ENCODE data around the gene CLOCK.

The CLOCK gene

GRCh38 chr4:55458164-55458563 is 88.5 kb downstream of the CLOCK start:
- Histone ChIP-seq H3K4me1 (ENCODE audit: insufficient read depth, insufficient read length) (no peaks in the 10 kb centered on the region), H3K4me3 (ENCODE audit: insufficient read length, low read depth) (no peak overlapping the region), H3K27me3 (ENCODE audit: insufficient read depth, insufficient read length) (no peaks in the 10 kb centered on the region), H3K9ac (ENCODE audit: insufficient read length, low read depth) (no peak overlapping the region), H3K9me3 (ENCODE audit: insufficient read depth, low read length) (no peaks in the 10 kb centered on the region), H3K36me3 (ENCODE audit: insufficient read depth, insufficient read length, low read length) (peaks cover 11% of the 10 kb centered on the region)
- TF ChIP-seq SUZ12 (IDR thresholded peaks at IDR 0.05; ENCODE audit: extremely low read depth, insufficient read depth, insufficient read length) (no peak), YY1 (IDR thresholded peaks at IDR 0.05; ENCODE audit: insufficient read depth, insufficient read length) (no peak), ZNF274 (IDR thresholded peaks at IDR 0.05; ENCODE audit: low read depth, low read length) (no peak)
- DNase-seq (ENCODE audit: low read depth, low spot score) = no peak

- H3K27me3 ChIP-seq (ENCODE audit: insufficient read depth, insufficient read length) = no peaks in the 10 kb centered on the region
- DNase-seq (ENCODE audit: low read depth, low spot score) = no peak
- H3K4me1 ChIP-seq (ENCODE audit: insufficient read depth, insufficient read length) = no peaks in the 10 kb centered on the region
- H3K9me3 ChIP-seq (ENCODE audit: insufficient read depth, low read length) = no peaks in the 10 kb centered on the region
- H3K4me3 ChIP-seq (ENCODE audit: insufficient read length, low read depth) = no peak overlapping the region
- no peak for TF ChIP-seq SUZ12 (IDR thresholded peaks at IDR 0.05; ENCODE audit: extremely low read depth, insufficient read depth, insufficient read length)
- TF ChIP-seq ZNF274 (IDR thresholded peaks at IDR 0.05; ENCODE audit: low read depth, low read length) = no peak
- TF ChIP-seq YY1 (IDR thresholded peaks at IDR 0.05; ENCODE audit: insufficient read depth, insufficient read length) = no peak
- H3K36me3 ChIP-seq (ENCODE audit: insufficient read depth, insufficient read length, low read length) = peaks cover 30% of the 10 kb centered on the region
- H3K9ac ChIP-seq (ENCODE audit: insufficient read length, low read depth) = no peak overlapping the region
These were observed 96.1 kb downstream of the CLOCK start for GRCh38 chr4:55450566-55450965.

DNA sequence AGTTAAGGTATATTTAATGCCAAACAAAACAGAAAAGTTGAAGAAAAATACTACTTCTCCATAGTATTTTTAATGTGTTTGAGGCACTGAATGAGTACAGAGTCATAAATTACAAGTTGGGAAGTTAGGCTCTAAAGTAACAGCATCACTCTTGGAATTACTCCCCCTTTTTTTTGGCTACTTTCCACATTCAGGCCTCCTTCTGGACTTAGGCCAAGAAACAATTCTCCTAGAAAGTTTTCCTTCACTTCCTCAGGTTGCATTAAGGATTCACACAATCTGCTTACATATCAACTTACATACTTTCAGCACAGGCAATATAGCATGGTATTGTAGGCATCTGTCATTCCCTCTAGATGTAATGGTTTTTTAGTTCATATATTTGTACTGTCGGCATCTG is 98.9 kb downstream of the CLOCK start:
- DNase-seq (ENCODE audit: low read depth, low spot score) = no peak
- H3K9ac ChIP-seq (ENCODE audit: insufficient read length, low read depth) = no peak overlapping the region
- no peaks in the 10 kb centered on the region for H3K4me1 ChIP-seq (ENCODE audit: insufficient read depth, insufficient read length)
- no peaks in the 10 kb centered on the region for H3K9me3 ChIP-seq (ENCODE audit: insufficient read depth, low read length)
- no peaks in the 10 kb centered on the region for H3K27me3 ChIP-seq (ENCODE audit: insufficient read depth, insufficient read length)
- peaks cover 34% of the 10 kb centered on the region for H3K36me3 ChIP-seq (ENCODE audit: insufficient read depth, insufficient read length, low read length)
- H3K4me3 ChIP-seq (ENCODE audit: insufficient read length, low read depth) = no peak overlapping the region
- TF ChIP-seq ZNF274 (IDR thresholded peaks at IDR 0.05; ENCODE audit: low read depth, low read length) = no peak
- no peak for TF ChIP-seq SUZ12 (IDR thresholded peaks at IDR 0.05; ENCODE audit: extremely low read depth, insufficient read depth, insufficient read length)
- no peak for TF ChIP-seq YY1 (IDR thresholded peaks at IDR 0.05; ENCODE audit: insufficient read depth, insufficient read length)

GRCh38 chr4:55447108-55447708 is 99.5 kb downstream of the CLOCK start:
- no peaks in the 10 kb centered on the region for H3K9me3 ChIP-seq (ENCODE audit: insufficient read depth, low read length)
- no peak overlapping the region for H3K9ac ChIP-seq (ENCODE audit: insufficient read length, low read depth)
- TF ChIP-seq ZNF274 (IDR thresholded peaks at IDR 0.05; ENCODE audit: low read depth, low read length) = no peak
- DNase-seq (ENCODE audit: low read depth, low spot score) = no peak
- H3K27me3 ChIP-seq (ENCODE audit: insufficient read depth, insufficient read length) = no peaks in the 10 kb centered on the region
- peaks cover 37% of the 10 kb centered on the region for H3K36me3 ChIP-seq (ENCODE audit: insufficient read depth, insufficient read length, low read length)
- H3K4me1 ChIP-seq (ENCODE audit: insufficient read depth, insufficient read length) = no peaks in the 10 kb centered on the region
- no peak overlapping the region for H3K4me3 ChIP-seq (ENCODE audit: insufficient read length, low read depth)

DNA sequence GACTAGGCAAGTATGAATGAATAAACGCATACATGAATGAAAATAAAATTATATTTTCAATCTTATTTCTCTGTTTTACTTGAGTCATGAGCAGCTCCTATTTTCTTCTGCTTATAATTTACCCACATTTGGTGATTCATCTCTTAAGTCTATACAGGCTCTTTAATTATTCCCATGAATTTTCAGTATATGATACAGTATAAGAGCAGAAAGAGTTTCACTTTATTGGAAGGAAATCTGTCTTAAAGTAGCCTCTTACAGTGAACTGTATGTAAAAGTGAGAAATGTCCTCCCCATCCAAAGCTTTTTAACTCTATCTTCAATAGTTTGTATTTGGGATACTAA is 100.2 kb downstream of the CLOCK start:
- DNase-seq (ENCODE audit: low read depth, low spot score) = no peak
- Histone ChIP-seq H3K4me1 (ENCODE audit: insufficient read depth, insufficient read length) (no peaks in the 10 kb centered on the region), H3K27me3 (ENCODE audit: insufficient read depth, insufficient read length) (no peaks in the 10 kb centered on the region), H3K9ac (ENCODE audit: insufficient read length, low read depth) (no peak overlapping the region), H3K36me3 (ENCODE audit: insufficient read depth, insufficient read length, low read length) (peaks cover 31% of the 10 kb centered on the region), H3K4me3 (ENCODE audit: insufficient read length, low read depth) (no peak overlapping the region), H3K9me3 (ENCODE audit: insufficient read depth, low read length) (no peaks in the 10 kb centered on the region)
- no peak for TF ChIP-seq ZNF274 (IDR thresholded peaks at IDR 0.05; ENCODE audit: low read depth, low read length)
- no peak for TF ChIP-seq YY1 (IDR thresholded peaks at IDR 0.05; ENCODE audit: insufficient read depth, insufficient read length)

GRCh38 chr4:55445921-55446577 is 100.7 kb downstream of the CLOCK start:
- H3K9ac ChIP-seq (ENCODE audit: insufficient read length, low read depth) = no peak overlapping the region
- no peak overlapping the region for H3K4me3 ChIP-seq (ENCODE audit: insufficient read length, low read depth)
- H3K36me3 ChIP-seq (ENCODE audit: insufficient read depth, insufficient read length, low read length) = peaks cover 31% of the 10 kb centered on the region
- H3K9me3 ChIP-seq (ENCODE audit: insufficient read depth, low read length) = no peaks in the 10 kb centered on the region
- H3K4me1 ChIP-seq (ENCODE audit: insufficient read depth, insufficient read length) = no peaks in the 10 kb centered on the region
- DNase-seq (ENCODE audit: low read depth, low spot score) = no peak
- no peak for TF ChIP-seq ZNF274 (IDR thresholded peaks at IDR 0.05; ENCODE audit: low read depth, low read length)
- TF ChIP-seq SUZ12 (IDR thresholded peaks at IDR 0.05; ENCODE audit: extremely low read depth, insufficient read depth, insufficient read length) = no peak
- TF ChIP-seq YY1 (IDR thresholded peaks at IDR 0.05; ENCODE audit: insufficient read depth, insufficient read length) = no peak
- H3K27me3 ChIP-seq (ENCODE audit: insufficient read depth, insufficient read length) = no peaks in the 10 kb centered on the region

DNA sequence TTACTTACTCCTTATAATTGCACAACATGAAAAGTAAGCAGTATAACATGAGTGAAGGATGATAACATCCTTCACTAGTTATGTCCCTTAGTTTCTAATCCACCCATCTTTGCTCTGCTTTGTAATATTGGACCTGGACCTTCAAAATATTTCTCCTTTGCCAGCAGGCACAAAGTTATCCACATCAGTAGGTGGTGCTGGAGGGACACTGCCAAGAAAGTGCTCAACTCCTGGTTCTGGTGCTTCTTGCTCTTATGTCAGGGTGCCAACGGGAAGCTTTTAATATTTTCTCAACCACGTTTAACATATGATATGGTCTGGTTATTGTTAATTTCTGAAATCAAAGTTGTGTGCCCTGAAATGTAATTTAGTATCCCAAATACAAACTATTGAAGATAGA is 101.9 kb downstream of the CLOCK start:
- Histone ChIP-seq H3K9me3 (ENCODE audit: insufficient read depth, low read length) (no peaks in the 10 kb centered on the region), H3K4me3 (ENCODE audit: insufficient read length, low read depth) (no peak overlapping the region), H3K9ac (ENCODE audit: insufficient read length, low read depth) (no peak overlapping the region), H3K27me3 (ENCODE audit: insufficient read depth, insufficient read length) (no peaks in the 10 kb centered on the region), H3K36me3 (ENCODE audit: insufficient read depth, insufficient read length, low read length) (peaks cover 36% of the 10 kb centered on the region), H3K4me1 (ENCODE audit: insufficient read depth, insufficient read length) (no peaks in the 10 kb centered on the region)
- no peak for TF ChIP-seq YY1 (IDR thresholded peaks at IDR 0.05; ENCODE audit: insufficient read depth, insufficient read length)
- TF ChIP-seq ZNF274 (IDR thresholded peaks at IDR 0.05; ENCODE audit: low read depth, low read length) = no peak
- no peak for TF ChIP-seq SUZ12 (IDR thresholded peaks at IDR 0.05; ENCODE audit: extremely low read depth, insufficient read depth, insufficient read length)
- no peak for DNase-seq (ENCODE audit: low read depth, low spot score)
